HCT116 (cell line): ENCODE results near the gene PSMB7. TPM values are rescaled to one million over a fixed set of nuclear protein-coding genes. Genes with fewer than 3 reads are reported as not detected.

Experiments
- ATAC-seq: fragments of 200-7000 bp; cut with Tn5 transposase; 2 replicates; pipeline ENCODE4 v1.9.1; 2020; ENCODE audit warnings: mild to moderate bottlenecking, moderate library complexity
- BruUV-seq: library from RNA; stranded (reverse); fragments of 400-500 nt; replicated peaks from 2 replicates; lab custom pipeline; 2021; lab: Mats Ljungman, UMichigan
- CTCF ChIA-PET: fragments of 300-600 bp; sonication (Branson Sonifier 250); formaldehyde crosslinking; loops from one replicate; lab custom pipeline; 2021; ENCODE audit warnings: antibody characterized with exemption; lab: Charles Lee
- POLR2A ChIA-PET: fragments of 300-600, 350-600 bp; sonication (Branson Sonifier 250); formaldehyde crosslinking; loops from one replicate; lab custom pipeline; 2021; ENCODE audit warnings: antibody characterized with exemption; lab: Charles Lee
- RAD21 ChIA-PET, 2 experiments: fragments of 300-600 bp; sonication (Branson Sonifier 250); formaldehyde crosslinking; loops; one replicate each; lab custom pipeline; 2023; ENCODE audit warnings: low total read pairs in 2 of 2; ENCODE audit not compliant: uncharacterized antibody in 2 of 2, unreplicated experiment in 2 of 2, low non-redundant PET in 1 of 2; lab: Charles Lee
- DNase-seq: peaks from one replicate; pipeline ENCODE4 v3.0.0-alpha.2; 2010; ENCODE audit warnings: low read depth, low spot score
- H2AFZ ChIP-seq: fragments of 200-600 bp; shearing (Covaris generic), sonication (generic); 2 replicates; pipeline ENCODE4 v1.6.1; 2017; ENCODE audit warnings: low read depth, mixed run types, mixed read lengths, antibody characterized with exemption, low read length; ENCODE audit not compliant: poor library complexity, severe bottlenecking
- H3K27ac ChIP-seq: 2 replicates; pipeline ENCODE4 v1.5.1; 2012; ENCODE audit warnings: low read depth, low read length
- H3K27me3 ChIP-seq: fragments of 200-600 bp; sonication (generic); 2 replicates; pipeline ENCODE4 v1.6.1; 2016; ENCODE audit warnings: mixed run types, low read length, mixed read lengths; ENCODE audit not compliant: insufficient read depth
- H3K36me3 ChIP-seq, 2 experiments: fragments of 200-500 bp in 1 of 2; fragments of 200-600 bp in 1 of 2; sonication (Bioruptor generic) in 1 of 2; sonication (generic) in 1 of 2; 2 replicates each; pipeline versions ENCODE4 v1.5.1 to v1.6.1; 2014 to 2016; ENCODE audit warnings: low read length in 2 of 2, inconsistent platforms in 1 of 2, mixed read lengths in 1 of 2, mixed run types in 1 of 2; ENCODE audit not compliant: insufficient read depth in 2 of 2, control insufficient read depth in 1 of 2
- H3K4me1 ChIP-seq, 2 experiments: fragments of 200-600 bp in 1 of 2; sonication (generic) in 1 of 2; 2 replicates each; pipeline versions ENCODE4 v1.5.1 to v1.6.1; 2012 to 2017; ENCODE audit warnings: low read length in 2 of 2, inconsistent platforms in 1 of 2, mild to moderate bottlenecking in 1 of 2, mixed read lengths in 1 of 2, mixed run types in 1 of 2, moderate library complexity in 1 of 2; ENCODE audit not compliant: insufficient read depth in 2 of 2, control insufficient read depth in 1 of 2
- H3K4me2 ChIP-seq: fragments of 200-600 bp; sonication (generic); 2 replicates; pipeline ENCODE4 v1.6.1; 2017; ENCODE audit warnings: mixed run types, low read length, mixed read lengths
- H3K4me3 ChIP-seq, 2 experiments: fragments of 200-600 bp in 1 of 2; sonication (generic) in 1 of 2; replicated peaks in 1 of 2; 2 replicates each; pipeline ENCODE4 v1.5.1; 2011 to 2016; ENCODE audit warnings: low read length in 2 of 2, control low read depth in 1 of 2, low read depth in 1 of 2, mild to moderate bottlenecking in 1 of 2, mixed read lengths in 1 of 2, mixed run types in 1 of 2
- H3K79me2 ChIP-seq: fragments of 200-600 bp; sonication (generic); 2 replicates; pipeline ENCODE4 v1.6.1; 2017; ENCODE audit warnings: mild to moderate bottlenecking, mixed run types, low read length, moderate library complexity, mixed read lengths; ENCODE audit not compliant: insufficient read depth
- H3K9ac ChIP-seq: fragments of 200-600 bp; sonication (generic); 2 replicates; pipeline ENCODE4 v1.6.1; 2016; ENCODE audit warnings: low read length, mixed read lengths
- H3K9me2 ChIP-seq: fragments of 200-600 bp; sonication (generic), shearing (Covaris generic); 2 replicates; pipeline ENCODE4 v1.6.1; 2017; ENCODE audit warnings: mixed run types, mild to moderate bottlenecking, moderate library complexity; ENCODE audit not compliant: insufficient read depth
- H3K9me3 ChIP-seq, 2 experiments: fragments of 200-500 bp in 1 of 2; fragments of 200-600 bp in 1 of 2; sonication (Bioruptor generic) in 1 of 2; sonication (generic) in 1 of 2; 2 replicates each; pipeline ENCODE4 v1.6.1; 2014 to 2017; ENCODE audit warnings: low read length in 2 of 2, mixed read lengths in 2 of 2, inconsistent platforms in 1 of 2, low read depth in 1 of 2, mild to moderate bottlenecking in 1 of 2, mixed run types in 1 of 2, moderate library complexity in 1 of 2; ENCODE audit not compliant: control insufficient read depth in 1 of 2, insufficient read depth in 1 of 2
- H4K20me1 ChIP-seq: fragments of 200-600 bp; sonication (generic), shearing (Covaris generic); 2 replicates; pipeline ENCODE4 v1.6.1; 2017; ENCODE audit warnings: mixed run types, mild to moderate bottlenecking, moderate library complexity; ENCODE audit not compliant: insufficient read depth
- CBX3 ChIP-seq: IDR thresholded peaks from 2 replicates; pipeline ENCODE4 v1.6.1; 2012; ENCODE audit warnings: low read depth
- CTCF ChIP-seq, 3 experiments: fragments of 200-600 bp in 1 of 3; sonication (generic) in 1 of 3; IDR thresholded peaks in 2 of 3; conservative IDR thresholded peaks in 1 of 3; 2 replicates each; pipeline ENCODE4 v1.5.1; 2012 to 2017; ENCODE audit warnings: low read depth in 2 of 3, low read length in 2 of 3, antibody characterized with exemption in 1 of 3, borderline replicate concordance in 1 of 3, control low read depth in 1 of 3, mild to moderate bottlenecking in 1 of 3, mixed read lengths in 1 of 3, mixed run types in 1 of 3, moderate library complexity in 1 of 3; ENCODE audit not compliant: insufficient read depth in 1 of 3
- EGR1 ChIP-seq: IDR thresholded peaks from 2 replicates; pipeline ENCODE4 v1.6.1; 2012; ENCODE audit warnings: low read depth
- EZH2phosphoT487 ChIP-seq: fragments of 200-600 bp; IDR thresholded peaks from 2 replicates; pipeline ENCODE4 v1.6.1; 2018; ENCODE audit warnings: antibody characterized with exemption, borderline replicate concordance
- JUND ChIP-seq: IDR thresholded peaks from 2 replicates; pipeline ENCODE4 v1.6.1; 2012
- MAX ChIP-seq: IDR thresholded peaks from 2 replicates; pipeline ENCODE4 v1.6.1; 2012
- POLR2A ChIP-seq: IDR thresholded peaks from 2 replicates; pipeline ENCODE4 v1.7.0; 2011; ENCODE audit warnings: borderline replicate concordance; ENCODE audit not compliant: insufficient read depth, insufficient read length; ENCODE audit errors: extremely low read depth
- POLR2AphosphoS5 ChIP-seq: IDR thresholded peaks from 2 replicates; pipeline ENCODE4 v1.6.1; 2011; ENCODE audit warnings: mild to moderate bottlenecking, low read depth, low read length, moderate library complexity
- RAD21 ChIP-seq: IDR thresholded peaks from 2 replicates; pipeline ENCODE4 v1.6.1; 2012; ENCODE audit warnings: low read depth, mild to moderate bottlenecking
- REST ChIP-seq: IDR thresholded peaks from 2 replicates; pipeline ENCODE4 v1.6.1; 2012; ENCODE audit warnings: low read depth
- SP1 ChIP-seq: IDR thresholded peaks from 2 replicates; pipeline ENCODE4 v1.6.1; 2012; ENCODE audit warnings: low read depth
- SRF ChIP-seq: IDR thresholded peaks from 2 replicates; pipeline ENCODE4 v1.6.1; 2012; ENCODE audit warnings: low read depth
- TCF7L2 ChIP-seq: IDR thresholded peaks from 2 replicates; pipeline ENCODE4 v1.7.0; 2011; ENCODE audit warnings: borderline replicate concordance, inconsistent platforms; ENCODE audit not compliant: insufficient read depth, insufficient read length; ENCODE audit errors: extremely low read depth
- ZFX ChIP-seq: fragments of 450-650 bp; IDR thresholded peaks from 2 replicates; pipeline ENCODE4 v1.6.1; 2017
- ZNF274 ChIP-seq: fragments of 200-500 bp; sonication (Bioruptor generic); IDR thresholded peaks from 2 replicates; pipeline ENCODE4 v1.6.1; 2014; ENCODE audit warnings: mild to moderate bottlenecking, low read depth, low read length, inconsistent platforms
- intact Hi-C: fragments of 100-400 bp; cut with micrococcal nuclease; formaldehyde crosslinking; loops from 2 replicates; pipeline ENCODE4 v1.10.0; 2022
- total RNA-seq: library from RNA; stranded (reverse); gene quantifications from one replicate; pipeline ENCODE4 v1.2.1, GENCODE V29; 2021; ENCODE audit not compliant: unreplicated experiment

The PSMB7 gene
- total RNA-seq, 1 experiment from 2014 or later, result 222 TPM

- peaks cover 2 to 4% of the 10 kb centered on the region in 2 experiments; a peak in 3 of 4 replicates for H3K36me3 ChIP-seq
- ChIA-PET POLR2A (interaction anchor here (0.5 kb wide), 1 partner anchor 196 kb away, joined by 3 read pairs; no protein-coding TSS in a partner anchor), RAD21 (no interaction called here), CTCF (no interaction called here)
- no peak for TF ChIP-seq EGR1
- no peak for TF ChIP-seq SRF
- TF ChIP-seq REST, result no peak
- TF ChIP-seq RAD21, result no peak
- TF ChIP-seq EZH2phosphoT487, result no peak
- no peak for TF ChIP-seq POLR2AphosphoS5
- no peak for TF ChIP-seq MAX
- TF ChIP-seq ZNF274, result no peak
- no peak for TF ChIP-seq POLR2A
- no peak for TF ChIP-seq ZFX
- no peak for TF ChIP-seq CTCF (IDR thresholded peaks at IDR 0.05 in 2 of 3, conservative IDR thresholded peaks at IDR 0.05 in 1 of 3; ENCODE audit: borderline replicate concordance in 1 of 3, insufficient read depth in 1 of 3, low read depth in 2 of 3, low read length in 2 of 3)
- no peak for TF ChIP-seq TCF7L2
- TF ChIP-seq CBX3, result no peak
- TF ChIP-seq SP1, result no peak
- no peak for TF ChIP-seq JUND
- intact Hi-C loops, result no loop called here
- no peak overlapping the region for H3K4me3 ChIP-seq
- DNase-seq (no peak), ATAC-seq (no peak)
- no peak overlapping the region for H3K27ac ChIP-seq
- H4K20me1 ChIP-seq, result no peaks in the 10 kb centered on the region
- no peak overlapping the region for H3K9ac ChIP-seq
- no peaks in the 10 kb centered on the region for H3K9me2 ChIP-seq
- no TSS peak for BruUV-seq
- no peaks in the 10 kb centered on the region for H3K4me1 ChIP-seq
- H2AFZ ChIP-seq, result no peak overlapping the region
- no peaks in the 10 kb centered on the region for H3K9me3 ChIP-seq
- no peaks in the 10 kb centered on the region for H3K79me2 ChIP-seq
- H3K27me3 ChIP-seq, result no peaks in the 10 kb centered on the region
- H3K4me2 ChIP-seq, result no peak overlapping the region
Measured at GRCh38 chr9:124327491-124327890, 87.8 kb downstream of the PSMB7 start.
